DMS79 (cell line): Measurements from ENCODE around the gene NOTUM.
A peak's percentile ranks its signal among the peaks of the same experiment; 100 is the strongest.

Experiments
- DNase-seq: peaks from one replicate; lab custom pipeline; 2025; lab: John Stamatoyannopoulos, UW

Gene NOTUM

GRCh38 chr17:81935709-81936084 lies 25.3 kb downstream of the NOTUM start:
- no peak for DNase-seq

GRCh38 chr17:81934850-81935708 lies 25.9 kb downstream of the NOTUM start:
- no peak for DNase-seq

GRCh38 chr17:81934098-81934757 lies 26.8 kb downstream of the NOTUM start:
- no peak for DNase-seq

- no peak for DNase-seq
Observed at GRCh38 chr17:81933178-81933699, 27.7 kb downstream of the NOTUM start.

GRCh38 chr17:81932333-81932983 lies 28.5 kb downstream of the NOTUM start:
- DNase-seq = no peak

GRCh38 chr17:81931557-81932332 lies 29.2 kb downstream of the NOTUM start:
- no peak for DNase-seq

- DNase-seq = no peak
Observed at GRCh38 chr17:81931189-81931556, 29.8 kb downstream of the NOTUM start.

- DNase-seq = no peak
Observed at GRCh38 chr17:81930142-81931125, 30.6 kb downstream of the NOTUM start.

- no peak for DNase-seq
Observed at GRCh38 chr17:81929253-81930141, 31.5 kb downstream of the NOTUM start.

GRCh38 chr17:81928544-81929252 lies 32.3 kb downstream of the NOTUM start:
- no peak for DNase-seq

GRCh38 chr17:81927653-81928543 lies 33.1 kb downstream of the NOTUM start, which contains the start of gene MAFG:
Gene MAFG (minus strand): TSS chr17:81927735. CDS start chr17:81923185, 4,550 bp downstream.
- DNase-seq = peak; percentile 54

GRCh38 chr17:81927152-81927652 lies 33.8 kb downstream of the NOTUM start:
- no peak for DNase-seq

- no peak for DNase-seq
Observed at GRCh38 chr17:81926451-81927151, 34.4 kb downstream of the NOTUM start.

- no peak for DNase-seq
Observed at GRCh38 chr17:81925860-81926450, 35.0 kb downstream of the NOTUM start.

- no peak for DNase-seq
Observed at GRCh38 chr17:81924557-81925532, 36.1 kb downstream of the NOTUM start.
